OCI-LY1 (cell line): ENCODE data around the gene METTL8.

ENCODE experiments used
- H2AFZ ChIP-seq: fragments of 200-600 bp; sonication (generic), shearing (Covaris generic); 2 replicates; pipeline ENCODE4 v1.6.0; 2014; ENCODE audit warnings: antibody characterized with exemption, mild to moderate bottlenecking, low read length
- H3F3A ChIP-seq: fragments of 200-600 bp; sonication (generic), shearing (Covaris generic); 2 replicates; pipeline ENCODE4 v1.6.0; 2014; ENCODE audit warnings: mild to moderate bottlenecking, antibody characterized with exemption, low read length, moderate library complexity; ENCODE audit not compliant: insufficient read depth
- H3K27ac ChIP-seq: fragments of 200-600 bp; sonication (generic); 2 replicates; pipeline ENCODE4 v1.5.1; 2014; ENCODE audit warnings: low read length, mixed run types, mild to moderate bottlenecking, low read depth; ENCODE audit not compliant: poor library complexity, severe bottlenecking
- H3K27me3 ChIP-seq: fragments of 200-600 bp; sonication (generic); 2 replicates; pipeline ENCODE4 v1.6.0; 2014; ENCODE audit warnings: antibody characterized with exemption, mild to moderate bottlenecking, low read length, moderate library complexity; ENCODE audit not compliant: insufficient read depth
- H3K36me3 ChIP-seq: fragments of 200-600 bp; sonication (generic); 2 replicates; pipeline ENCODE4 v1.6.1; 2014; ENCODE audit warnings: mild to moderate bottlenecking, antibody characterized with exemption, low read length, moderate library complexity, mixed read lengths; ENCODE audit not compliant: insufficient read depth
- H3K4me1 ChIP-seq: fragments of 200-600 bp; sonication (generic); 2 replicates; pipeline ENCODE4 v1.5.1; 2014; ENCODE audit warnings: mild to moderate bottlenecking, low read length, moderate library complexity; ENCODE audit not compliant: insufficient read depth, severe bottlenecking
- H3K4me2 ChIP-seq: fragments of 200-600 bp; sonication (generic), shearing (Covaris generic); 2 replicates; pipeline ENCODE4 v1.6.1; 2014; ENCODE audit warnings: low read length
- H3K4me3 ChIP-seq: fragments of 200-600 bp; sonication (generic); 2 replicates; pipeline ENCODE4 v1.5.1; 2014; ENCODE audit warnings: low read length, low read depth, mild to moderate bottlenecking, mixed read lengths; ENCODE audit not compliant: poor library complexity, severe bottlenecking
- H3K79me2 ChIP-seq: fragments of 200-600 bp; shearing (Covaris generic); 2 replicates; pipeline ENCODE4 v1.6.1; 2016; ENCODE audit warnings: mixed run types, low read length, mixed read lengths; ENCODE audit not compliant: insufficient read depth
- H3K9ac ChIP-seq: fragments of 200-600 bp; sonication (generic), shearing (Covaris generic); 2 replicates; pipeline ENCODE4 v1.6.1; 2014; ENCODE audit warnings: mild to moderate bottlenecking, low read length, mixed read lengths
- H3K9me2 ChIP-seq: fragments of 200-600 bp; sonication (generic), shearing (Covaris generic); 2 replicates; pipeline ENCODE4 v1.6.1; 2014; ENCODE audit warnings: low read depth, mild to moderate bottlenecking, low read length, mixed read lengths
- H3K9me3 ChIP-seq: fragments of 200-600 bp; shearing (Covaris generic); 2 replicates; pipeline ENCODE4 v1.6.1; 2014; ENCODE audit warnings: low read length, mixed read lengths
- H4K20me1 ChIP-seq: fragments of 200-600 bp; sonication (generic), shearing (Covaris generic); 2 replicates; pipeline ENCODE4 v1.6.0; 2016; ENCODE audit warnings: mild to moderate bottlenecking, low read length; ENCODE audit not compliant: insufficient read depth
- CTCF ChIP-seq: fragments of 200-600 bp; sonication (generic), shearing (Covaris generic); IDR thresholded peaks from 2 replicates; pipeline ENCODE4 v1.5.1; 2017; ENCODE audit warnings: mild to moderate bottlenecking, antibody characterized with exemption, low read length, moderate library complexity, mixed read lengths
- EZH2 ChIP-seq: fragments of 200-600 bp; sonication (generic), shearing (Covaris generic); IDR thresholded peaks from 2 replicates; pipeline ENCODE4 v1.8.0; 2017; ENCODE audit warnings: borderline replicate concordance, mixed run types, mild to moderate bottlenecking, antibody characterized with exemption, low read length, moderate library complexity, mixed read lengths

The METTL8 gene

GRCh38 chr2:171342067-171342413 lies 91.8 kb downstream of the METTL8 start:
- Histone ChIP-seq H3K4me1 (peaks cover 62% of the 10 kb centered on the region), H3K9me2 (no peaks in the 10 kb centered on the region), H3K27me3 (no peaks in the 10 kb centered on the region), H4K20me1 (no peaks in the 10 kb centered on the region), H3K79me2 (no peaks in the 10 kb centered on the region), H2AFZ (no peak overlapping the region), H3K36me3 (no peaks in the 10 kb centered on the region), H3K4me3 (no peak overlapping the region), H3K27ac (peak overlapping the region; percentile 18), H3K4me2 (no peak overlapping the region), H3K9ac (no peak overlapping the region), H3K9me3 (no peaks in the 10 kb centered on the region), H3F3A (peaks cover 12% of the 10 kb centered on the region)
- no peak for TF ChIP-seq EZH2
- TF ChIP-seq CTCF = no peak

- Histone ChIP-seq H3K9ac (no peak overlapping the region), H3K4me2 (no peak overlapping the region), H3K27ac (peak overlapping the region; percentile 18)
These were observed 92.3 kb downstream of the METTL8 start for GRCh38 chr2:171341394-171342066.

GRCh38 chr2:171334946-171335345 lies 98.8 kb downstream of the METTL8 start:
- no peak overlapping the region for H3K9ac ChIP-seq
- H3K4me2 ChIP-seq = no peak overlapping the region
- H3K4me3 ChIP-seq = no peak overlapping the region
- no peaks in the 10 kb centered on the region for H3K9me2 ChIP-seq
- H3F3A ChIP-seq = peaks cover 5% of the 10 kb centered on the region; the same call in 1 of the 2 replicates
- no peaks in the 10 kb centered on the region for H3K27me3 ChIP-seq
- TF ChIP-seq EZH2 (no peak), CTCF (no peak)
- H3K4me1 ChIP-seq = peaks cover 64% of the 10 kb centered on the region
- no peaks in the 10 kb centered on the region for H4K20me1 ChIP-seq
- H3K79me2 ChIP-seq = no peaks in the 10 kb centered on the region
- H3K9me3 ChIP-seq = no peaks in the 10 kb centered on the region
- H3K36me3 ChIP-seq = no peaks in the 10 kb centered on the region
- no peak overlapping the region for H2AFZ ChIP-seq
- peak overlapping the region; percentile 76 for H3K27ac ChIP-seq

More at GRCh38 chr2:171341394-171342066, 92.3 kb downstream of the METTL8 start:
- H3F3A ChIP-seq = peaks cover 12% of the 10 kb centered on the region
- no peaks in the 10 kb centered on the region for H3K36me3 ChIP-seq
- TF ChIP-seq EZH2 (no peak), CTCF (no peak)
- H4K20me1 ChIP-seq = no peaks in the 10 kb centered on the region
- H3K4me3 ChIP-seq = no peak overlapping the region
- no peak overlapping the region for H2AFZ ChIP-seq
- no peaks in the 10 kb centered on the region for H3K79me2 ChIP-seq
- no peaks in the 10 kb centered on the region for H3K27me3 ChIP-seq
- no peaks in the 10 kb centered on the region for H3K9me2 ChIP-seq
- peaks cover 62% of the 10 kb centered on the region for H3K4me1 ChIP-seq
- H3K9me3 ChIP-seq = no peaks in the 10 kb centered on the region
